Measurements from ENCODE around the gene PCDH12.

PCDH12 gene

GRCh38 chr5:141906517-141906916 lies 51.5 kb downstream of the PCDH12 start:
- FAIRE-seq, result no peak

GRCh38 chr5:141904551-141904950 lies 53.5 kb downstream of the PCDH12 start:
- FAIRE-seq, result no peak

- no peak for FAIRE-seq
These were observed 54.7 kb downstream of the PCDH12 start for GRCh38 chr5:141903261-141903660.

- FAIRE-seq, result no peak
These were observed 55.8 kb downstream of the PCDH12 start for GRCh38 chr5:141902015-141902814.

- FAIRE-seq, result no peak
These were observed 59.5 kb downstream of the PCDH12 start for GRCh38 chr5:141898448-141899049.

- no peak for FAIRE-seq
These were observed 60.6 kb downstream of the PCDH12 start for GRCh38 chr5:141897425-141897824.
